Panc1 (cell line): ENCODE data around the gene CSF2RB. TPM values are rescaled to one million over a fixed set of nuclear protein-coding genes. Genes with fewer than 3 reads are reported as not detected.

Experiments
- ATAC-seq: fragments of 200-7000 bp; cut with Tn5 transposase; 2 replicates; pipeline ENCODE4 v1.9.1; 2020; ENCODE audit warnings: mild to moderate bottlenecking, moderate library complexity
- BruUV-seq: library from RNA; stranded (reverse); fragments of 400-500 nt; replicated peaks from 2 replicates; lab custom pipeline; 2021; lab: Mats Ljungman, UMichigan
- CTCF ChIA-PET: fragments of 300-600 bp; sonication (Branson Sonifier 250); formaldehyde crosslinking; loops from one replicate; lab custom pipeline; 2022; ENCODE audit warnings: antibody characterized with exemption; lab: Charles Lee
- POLR2A ChIA-PET: fragments of 300-600 bp; sonication (Branson Sonifier 250); formaldehyde crosslinking; loops from one replicate; lab custom pipeline; 2022; ENCODE audit warnings: antibody characterized with exemption; lab: Charles Lee
- DNase-seq: peaks from one replicate; pipeline ENCODE4 v3.0.0-alpha.2; 2010; ENCODE audit warnings: low read depth, low spot score
- H3K27ac ChIP-seq: 2 replicates; pipeline ENCODE4 v1.5.1; 2011; ENCODE audit warnings: mild to moderate bottlenecking, low read length, inconsistent platforms
- H3K27me3 ChIP-seq: fragments of 200-500 bp; sonication (Bioruptor generic); 2 replicates; pipeline ENCODE4 v1.6.0; 2014; ENCODE audit warnings: low read length, inconsistent platforms; ENCODE audit not compliant: control insufficient read depth, insufficient read depth
- H3K36me3 ChIP-seq: fragments of 200-500 bp; sonication (Bioruptor generic); 2 replicates; pipeline ENCODE4 v1.5.1; 2014; ENCODE audit warnings: inconsistent platforms, mild to moderate bottlenecking, low read length, moderate library complexity; ENCODE audit not compliant: control insufficient read depth, insufficient read depth
- H3K4me1 ChIP-seq: 2 replicates; pipeline ENCODE4 v1.5.1; 2011; ENCODE audit warnings: inconsistent platforms, mild to moderate bottlenecking, low read length, moderate library complexity; ENCODE audit not compliant: control insufficient read depth, insufficient read depth
- H3K4me3 ChIP-seq, 2 experiments: 2 replicates each; pipeline ENCODE4 v1.5.1; 2011 to 2012; ENCODE audit warnings: low read depth in 2 of 2, low read length in 2 of 2, mild to moderate bottlenecking in 2 of 2, inconsistent platforms in 1 of 2, moderate library complexity in 1 of 2
- H3K9me3 ChIP-seq: fragments of 200-500 bp; sonication (Bioruptor generic); 2 replicates; pipeline ENCODE4 v1.5.1; 2014; ENCODE audit warnings: low read depth, mild to moderate bottlenecking, inconsistent platforms, low read length, moderate library complexity; ENCODE audit not compliant: control insufficient read depth, insufficient read depth
- CTCF ChIP-seq: fragments of 450-650 bp; IDR thresholded peaks from 2 replicates; pipeline ENCODE4 v1.5.1; 2017; ENCODE audit warnings: mild to moderate bottlenecking
- POLR2AphosphoS5 ChIP-seq: IDR thresholded peaks from 2 replicates; pipeline ENCODE4 v1.6.1; 2012; ENCODE audit warnings: mild to moderate bottlenecking, low read depth, low read length, moderate library complexity
- REST ChIP-seq, 2 experiments: IDR thresholded peaks; 2 replicates each; pipeline ENCODE4 v1.6.1; 2011 to 2012; ENCODE audit warnings: low read depth in 2 of 2, control low read depth in 1 of 2, low read length in 1 of 2, mild to moderate bottlenecking in 1 of 2, moderate library complexity in 1 of 2; ENCODE audit not compliant: insufficient read depth in 1 of 2
- SIN3A ChIP-seq: IDR thresholded peaks from 2 replicates; pipeline ENCODE4 v1.6.1; 2012; ENCODE audit warnings: low read depth, mild to moderate bottlenecking, low read length, moderate library complexity, borderline replicate concordance; ENCODE audit not compliant: insufficient read depth
- TCF7L2 ChIP-seq: IDR thresholded peaks from 2 replicates; pipeline ENCODE4 v1.6.1; 2011; ENCODE audit warnings: mild to moderate bottlenecking, low read depth, low read length, inconsistent platforms
- in situ Hi-C: cut with HindIII; loops from 2 replicates; pipeline ENCODE4 v1.10.0; 2016; ENCODE audit warnings: low sequenced_read_pairs, low pct_unique_long_range_greater_than_20kb
- intact Hi-C: fragments of 100-400 bp; cut with micrococcal nuclease; formaldehyde crosslinking; loops from one replicate; pipeline ENCODE4 v1.10.0; 2022; ENCODE audit not compliant: unreplicated experiment
- total RNA-seq: library from RNA; stranded (reverse); gene quantifications from one replicate; pipeline ENCODE4 v1.2.1, GENCODE V29; 2021; ENCODE audit not compliant: unreplicated experiment

CSF2RB gene
- total RNA-seq, 1 experiment from 2014 or later = not detected

GRCh38 chr22:36966851-36967540 lies 53.6 kb downstream of the CSF2RB start:
- no peak for TF ChIP-seq REST (IDR thresholded peaks at IDR 0.05; ENCODE audit: insufficient read depth in 1 of 2, low read depth in 2 of 2, low read length in 1 of 2)
- no peak for TF ChIP-seq TCF7L2
- no peak for TF ChIP-seq CTCF
- no peak for TF ChIP-seq POLR2AphosphoS5
- in situ Hi-C loops = no loop called here
- Histone ChIP-seq H3K4me1 (no peaks in the 10 kb centered on the region), H3K9me3 (no peaks in the 10 kb centered on the region), H3K27ac (no peak overlapping the region), H3K36me3 (peaks cover 3% of the 10 kb centered on the region; the same call in 1 of the 2 replicates), H3K27me3 (peaks cover 2% of the 10 kb centered on the region), H3K4me3 (no peak overlapping the region)
- DNase-seq (no peak), ATAC-seq (no peak)
- ChIA-PET POLR2A (no interaction called here), CTCF (no interaction called here)
- no TSS peak for BruUV-seq
- intact Hi-C loops = no loop called here

GRCh38 chr22:36968249-36968964 lies 55.0 kb downstream of the CSF2RB start:
- intact Hi-C loops = no loop called here
- Histone ChIP-seq H3K36me3 (no peaks in the 10 kb centered on the region; the same call in 1 of the 2 replicates), H3K9me3 (no peaks in the 10 kb centered on the region), H3K27me3 (no peaks in the 10 kb centered on the region), H3K4me3 (no peak overlapping the region), H3K27ac (no peak overlapping the region), H3K4me1 (no peaks in the 10 kb centered on the region)
- no peak for DNase-seq
- CTCF ChIA-PET = no interaction called here
- ATAC-seq = no peak
- in situ Hi-C loops = no loop called here
- TF ChIP-seq CTCF = no peak
- no peak for TF ChIP-seq SIN3A
- POLR2A ChIA-PET = interaction anchor here (0.6 kb wide), 1 partner anchor 243 kb away, joined by 5 read pairs; no protein-coding TSS in a partner anchor
- BruUV-seq = no TSS peak
